ENCODE results near the gene RPN2. TPM values are rescaled to one million over a fixed set of nuclear protein-coding genes. Genes with fewer than 3 reads are reported as not detected.
A peak's percentile ranks its signal among the peaks of the same experiment; 100 is the strongest.

RPN2 gene
- 426 TPM for polyA plus RNA-seq (2013, experiment 1 of 2)
- polyA plus RNA-seq (2013, experiment 2 of 2): 433 TPM

GRCh38 chr20:37178839-37179682 lies at the start of gene RPN2, which contains the start of gene MROH8:
Gene RPN2, plus strand, starts transcription at chr20:37179330. Its CDS starts 27 bp downstream, at chr20:37179357.
Gene MROH8, minus strand, starts transcription at chr20:37179548.
- H3K4me3 ChIP-seq (ENCODE audit: insufficient read depth in 1 of 2, low read depth in 1 of 2, low read length in 2 of 2): peak within 1 kb of the TSS; percentile 75 to 90
- H2BK15ac ChIP-seq (ENCODE audit: low read depth, poor library complexity, severe bottlenecking): peak within 1 kb of the TSS; percentile 95
- H3K4me2 ChIP-seq (ENCODE audit: low read length, poor library complexity, severe bottlenecking): peak within 1 kb of the TSS; percentile 64
- H3K4ac ChIP-seq (ENCODE audit: low read depth in 1 of 2, low read length in 2 of 2): peak within 1 kb of the TSS; percentile 84 to 98
- H4K8ac ChIP-seq (ENCODE audit: low read length): peak within 1 kb of the TSS; percentile 66
- H2BK5ac ChIP-seq (ENCODE audit: low read depth, low read length, poor library complexity, severe bottlenecking): peak within 1 kb of the TSS; percentile 98
- H4K91ac ChIP-seq (ENCODE audit: low read length): peak within 1 kb of the TSS; percentile 94
- peak within 1 kb of the TSS; percentile 98 for H3K9ac ChIP-seq (ENCODE audit: low read length)
- peak within 1 kb of the TSS in 1 of 2 experiments; percentile 95 for H2BK12ac ChIP-seq (ENCODE audit: low read length in 2 of 2)
- H2AK5ac ChIP-seq (ENCODE audit: low read length, severe bottlenecking): no peak within 1 kb of the TSS
- peak within 1 kb of the TSS in 1 of 2 experiments; percentile 88 for H3K23ac ChIP-seq (ENCODE audit: low read length in 2 of 2)
- peak within 1 kb of the TSS; percentile 84 for H2AFZ ChIP-seq (ENCODE audit: low read depth, low read length)
- DNase-seq: peak; percentile 99
- H2BK120ac ChIP-seq (ENCODE audit: low read depth, low read length): peak within 1 kb of the TSS; percentile 93
- WGBS: under 1% methylated on average over 73 of the region's 80 CpGs
- H3K9me3 ChIP-seq (ENCODE audit: control insufficient read depth, low read length): no peaks in the 10 kb centered on the region
- peaks cover 10% of the 10 kb centered on the region for H3K4me1 ChIP-seq (ENCODE audit: control insufficient read depth, insufficient read depth, low read depth, low read length)
- no peaks in the 10 kb centered on the region for H3K27me3 ChIP-seq (ENCODE audit: control insufficient read depth in 1 of 2, insufficient read depth in 1 of 2, low read length in 2 of 2)
- peak within 1 kb of the TSS in 1 of 2 experiments; percentile 95 for H3K14ac ChIP-seq (ENCODE audit: low read length in 2 of 2)
- H3K79me1 ChIP-seq (replicated peaks; ENCODE audit: low read length, poor library complexity, severe bottlenecking): peaks cover 3% of the 10 kb centered on the region
- H3K36me3 ChIP-seq (ENCODE audit: control insufficient read depth in 1 of 2, insufficient read depth in 2 of 2, low read depth in 1 of 2, low read length in 2 of 2): peaks cover 3 to 12% of the 10 kb centered on the region in 2 experiments
- H3K18ac ChIP-seq (ENCODE audit: low read depth in 1 of 2, low read length in 2 of 2): peak within 1 kb of the TSS; percentile 97 to 98
- peak within 1 kb of the TSS; percentile 95 for H3K27ac ChIP-seq (ENCODE audit: low read length, poor library complexity, severe bottlenecking)

- 58% methylated on average over 3 of the region's 3 CpGs for WGBS
- no peak overlapping the region for H4K8ac ChIP-seq (ENCODE audit: low read length)
- H3K79me1 ChIP-seq (replicated peaks; ENCODE audit: low read length, poor library complexity, severe bottlenecking): no peaks in the 10 kb centered on the region
- no peak overlapping the region for H3K4me2 ChIP-seq (ENCODE audit: low read length, poor library complexity, severe bottlenecking)
- DNase-seq: no peak
- no peaks in the 10 kb centered on the region for H3K36me3 ChIP-seq (ENCODE audit: control insufficient read depth in 1 of 2, insufficient read depth in 2 of 2, low read depth in 1 of 2, low read length in 2 of 2)
- no peak overlapping the region for H3K18ac ChIP-seq (ENCODE audit: low read depth in 1 of 2, low read length in 2 of 2)
- no peak overlapping the region for H3K23ac ChIP-seq (ENCODE audit: low read length in 2 of 2)
- H2AK5ac ChIP-seq (ENCODE audit: low read length, severe bottlenecking): no peak overlapping the region
- no peak overlapping the region for H3K9ac ChIP-seq (ENCODE audit: low read length)
- H3K4ac ChIP-seq (ENCODE audit: low read depth in 1 of 2, low read length in 2 of 2): no peak overlapping the region
- H2BK12ac ChIP-seq (ENCODE audit: low read length in 2 of 2): no peak overlapping the region
- no peak overlapping the region for H4K91ac ChIP-seq (ENCODE audit: low read length)
- H2BK120ac ChIP-seq (ENCODE audit: low read depth, low read length): no peak overlapping the region
- no peak overlapping the region for H2BK15ac ChIP-seq (ENCODE audit: low read depth, poor library complexity, severe bottlenecking)
- no peak overlapping the region for H3K14ac ChIP-seq (ENCODE audit: low read length in 2 of 2)
- H3K9me3 ChIP-seq (ENCODE audit: control insufficient read depth, low read length): no peaks in the 10 kb centered on the region
- no peak overlapping the region for H2AFZ ChIP-seq (ENCODE audit: low read depth, low read length)
- no peak overlapping the region for H3K27ac ChIP-seq (ENCODE audit: low read length, poor library complexity, severe bottlenecking)
- no peak overlapping the region for H2BK5ac ChIP-seq (ENCODE audit: low read depth, low read length, poor library complexity, severe bottlenecking)
- no peaks in the 10 kb centered on the region for H3K4me1 ChIP-seq (ENCODE audit: control insufficient read depth, insufficient read depth, low read depth, low read length)
- H3K27me3 ChIP-seq (ENCODE audit: control insufficient read depth in 1 of 2, insufficient read depth in 1 of 2, low read length in 2 of 2): peaks cover 0 to 12% of the 10 kb centered on the region in 2 experiments
- no peak overlapping the region for H3K4me3 ChIP-seq (ENCODE audit: insufficient read depth in 1 of 2, low read depth in 1 of 2, low read length in 2 of 2)
Observed at GRCh38 chr20:37131486-37131885, 47.6 kb upstream of the RPN2 start.

GRCh38 chr20:37133952-37134351 lies 45.2 kb upstream of the RPN2 start:
- Histone ChIP-seq H2BK12ac (ENCODE audit: low read length in 2 of 2) (no peak overlapping the region), H3K4me1 (ENCODE audit: control insufficient read depth, insufficient read depth, low read depth, low read length) (no peaks in the 10 kb centered on the region), H3K4ac (ENCODE audit: low read depth in 1 of 2, low read length in 2 of 2) (no peak overlapping the region), H3K9ac (ENCODE audit: low read length) (no peak overlapping the region), H3K4me3 (ENCODE audit: insufficient read depth in 1 of 2, low read depth in 1 of 2, low read length in 2 of 2) (no peak overlapping the region), H3K36me3 (ENCODE audit: control insufficient read depth in 1 of 2, insufficient read depth in 2 of 2, low read depth in 1 of 2, low read length in 2 of 2) (no peaks in the 10 kb centered on the region), H2BK120ac (ENCODE audit: low read depth, low read length) (no peak overlapping the region), H3K9me3 (ENCODE audit: control insufficient read depth, low read length) (no peaks in the 10 kb centered on the region), H2AFZ (ENCODE audit: low read depth, low read length) (no peak overlapping the region), H3K14ac (ENCODE audit: low read length in 2 of 2) (no peak overlapping the region), H3K4me2 (ENCODE audit: low read length, poor library complexity, severe bottlenecking) (no peak overlapping the region), H2BK5ac (ENCODE audit: low read depth, low read length, poor library complexity, severe bottlenecking) (no peak overlapping the region), H2AK5ac (ENCODE audit: low read length, severe bottlenecking) (no peak overlapping the region), H2BK15ac (ENCODE audit: low read depth, poor library complexity, severe bottlenecking) (no peak overlapping the region), H4K8ac (ENCODE audit: low read length) (no peak overlapping the region), H4K91ac (ENCODE audit: low read length) (no peak overlapping the region), H3K23ac (ENCODE audit: low read length in 2 of 2) (no peak overlapping the region), H3K79me1 (replicated peaks; ENCODE audit: low read length, poor library complexity, severe bottlenecking) (no peaks in the 10 kb centered on the region), H3K27ac (ENCODE audit: low read length, poor library complexity, severe bottlenecking) (no peak overlapping the region), H3K18ac (ENCODE audit: low read depth in 1 of 2, low read length in 2 of 2) (no peak overlapping the region), H3K27me3 (ENCODE audit: control insufficient read depth in 1 of 2, insufficient read depth in 1 of 2, low read length in 2 of 2) (peaks cover 0 to 12% of the 10 kb centered on the region in 2 experiments)
- WGBS: 86% methylated on average over 2 of the region's 2 CpGs
- no peak for DNase-seq

GRCh38 chr20:37137547-37137946 lies 41.6 kb upstream of the RPN2 start:
- no peak overlapping the region for H3K18ac ChIP-seq (ENCODE audit: low read depth in 1 of 2, low read length in 2 of 2)
- no peaks in the 10 kb centered on the region for H3K9me3 ChIP-seq (ENCODE audit: control insufficient read depth, low read length)
- DNase-seq: no peak
- H3K4me2 ChIP-seq (ENCODE audit: low read length, poor library complexity, severe bottlenecking): no peak overlapping the region
- H2BK120ac ChIP-seq (ENCODE audit: low read depth, low read length): no peak overlapping the region
- H4K91ac ChIP-seq (ENCODE audit: low read length): no peak overlapping the region
- no peak overlapping the region for H4K8ac ChIP-seq (ENCODE audit: low read length)
- no peak overlapping the region for H2BK12ac ChIP-seq (ENCODE audit: low read length in 2 of 2)
- H2AFZ ChIP-seq (ENCODE audit: low read depth, low read length): no peak overlapping the region
- no peak overlapping the region for H3K23ac ChIP-seq (ENCODE audit: low read length in 2 of 2)
- no peaks in the 10 kb centered on the region for H3K36me3 ChIP-seq (ENCODE audit: control insufficient read depth in 1 of 2, insufficient read depth in 2 of 2, low read depth in 1 of 2, low read length in 2 of 2)
- no peak overlapping the region for H3K9ac ChIP-seq (ENCODE audit: low read length)
- H3K14ac ChIP-seq (ENCODE audit: low read length in 2 of 2): no peak overlapping the region
- H2BK15ac ChIP-seq (ENCODE audit: low read depth, poor library complexity, severe bottlenecking): no peak overlapping the region
- H3K79me1 ChIP-seq (replicated peaks; ENCODE audit: low read length, poor library complexity, severe bottlenecking): no peaks in the 10 kb centered on the region
- WGBS: 92% methylated on average over 4 of the region's 4 CpGs
- no peak overlapping the region for H2BK5ac ChIP-seq (ENCODE audit: low read depth, low read length, poor library complexity, severe bottlenecking)
- no peak overlapping the region for H3K27ac ChIP-seq (ENCODE audit: low read length, poor library complexity, severe bottlenecking)
- H3K4me1 ChIP-seq (ENCODE audit: control insufficient read depth, insufficient read depth, low read depth, low read length): no peaks in the 10 kb centered on the region
- no peak overlapping the region for H3K4me3 ChIP-seq (ENCODE audit: insufficient read depth in 1 of 2, low read depth in 1 of 2, low read length in 2 of 2)
- peaks cover 0 to 7% of the 10 kb centered on the region in 2 experiments for H3K27me3 ChIP-seq (ENCODE audit: control insufficient read depth in 1 of 2, insufficient read depth in 1 of 2, low read length in 2 of 2)
- H2AK5ac ChIP-seq (ENCODE audit: low read length, severe bottlenecking): no peak overlapping the region
- H3K4ac ChIP-seq (ENCODE audit: low read depth in 1 of 2, low read length in 2 of 2): no peak overlapping the region
